Measurements from ENCODE around the gene SPACDR.
A peak's percentile ranks its signal among the peaks of the same experiment; 100 is the strongest.
"Not testable (repeated sequence)": the region's sequence is repeated elsewhere in the genome, so short reads cannot be mapped to it uniquely, and the experiment has no call there.

Gene SPACDR

DNA sequence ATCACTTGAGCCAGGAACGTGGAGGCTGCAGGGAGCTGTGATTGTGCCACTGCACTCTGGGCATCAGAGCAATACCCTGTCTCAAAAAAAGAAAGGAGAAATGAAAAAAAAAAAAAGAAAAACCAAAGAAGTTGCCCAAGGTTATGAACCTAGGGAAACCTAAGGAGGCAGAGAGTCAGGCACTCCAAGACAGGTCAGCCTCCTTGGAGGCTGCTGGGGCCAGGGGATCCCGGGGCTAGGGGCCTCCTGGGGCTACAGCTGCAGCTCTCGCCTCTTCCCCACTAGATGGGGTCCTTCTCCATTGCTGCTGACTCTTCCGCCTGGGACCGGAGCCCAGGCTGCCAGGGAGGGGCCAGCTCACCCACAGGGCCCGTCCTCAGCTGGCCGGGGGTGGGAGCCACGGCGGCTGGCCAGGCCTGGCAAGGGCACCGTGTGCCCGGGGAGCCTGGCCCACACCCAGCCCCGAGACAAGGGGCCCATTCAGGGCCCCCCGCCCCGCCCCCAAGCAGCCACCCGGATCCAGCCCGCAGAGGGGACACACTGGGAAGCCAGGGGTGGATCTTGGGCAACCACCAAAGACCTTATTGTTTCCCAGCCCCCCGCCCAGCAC lies 1.7 kb upstream of the SPACDR start:
- no peak overlapping the region for H3K4me3 Mint-ChIP-seq
- peak overlapping the region; percentile 70 for H3K27ac Mint-ChIP-seq
- no peaks in the 10 kb centered on the region for H3K9me3 Mint-ChIP-seq
- no peaks in the 10 kb centered on the region for H3K27me3 Mint-ChIP-seq
- peaks cover 16 to 34% of the 10 kb centered on the region in 2 donors for H3K4me1 Mint-ChIP-seq
- peaks cover 41 to 61% of the 10 kb centered on the region in 2 donors for H3K36me3 Mint-ChIP-seq
- DNase-seq, result no peak
- ATAC-seq (replicated peaks), result peak; percentile 33 to 50

DNA sequence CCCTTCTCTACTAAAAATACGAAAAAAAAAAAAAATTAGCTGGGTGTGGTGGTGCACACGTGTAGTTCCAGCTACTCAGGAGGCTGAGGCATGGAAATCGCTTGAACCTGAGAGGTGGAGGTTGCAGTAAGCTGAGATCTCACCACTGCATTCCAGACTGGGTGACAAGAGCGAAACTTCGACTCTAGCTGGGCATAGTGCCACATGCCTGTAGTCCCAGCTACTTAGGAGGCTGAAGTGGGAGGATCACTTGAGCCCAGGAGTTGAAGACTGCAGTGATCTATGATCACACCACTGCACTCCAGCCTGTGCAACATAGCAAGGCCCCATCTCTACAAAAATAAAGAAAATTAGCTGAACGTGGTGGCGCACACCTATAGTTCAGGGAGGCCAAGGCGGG lies 1.2 kb upstream of the SPACDR start:
- Mint-ChIP-seq H3K27ac (peak overlapping the region; percentile 70), H3K36me3 (peaks cover 40 to 61% of the 10 kb centered on the region in 2 donors), H3K27me3 (no peaks in the 10 kb centered on the region), H3K9me3 (no peaks in the 10 kb centered on the region), H3K4me3 (no peak overlapping the region), H3K4me1 (peaks cover 13 to 34% of the 10 kb centered on the region in 2 donors)
- no peak for ATAC-seq (replicated peaks)
- DNase-seq, result no peak

DNA sequence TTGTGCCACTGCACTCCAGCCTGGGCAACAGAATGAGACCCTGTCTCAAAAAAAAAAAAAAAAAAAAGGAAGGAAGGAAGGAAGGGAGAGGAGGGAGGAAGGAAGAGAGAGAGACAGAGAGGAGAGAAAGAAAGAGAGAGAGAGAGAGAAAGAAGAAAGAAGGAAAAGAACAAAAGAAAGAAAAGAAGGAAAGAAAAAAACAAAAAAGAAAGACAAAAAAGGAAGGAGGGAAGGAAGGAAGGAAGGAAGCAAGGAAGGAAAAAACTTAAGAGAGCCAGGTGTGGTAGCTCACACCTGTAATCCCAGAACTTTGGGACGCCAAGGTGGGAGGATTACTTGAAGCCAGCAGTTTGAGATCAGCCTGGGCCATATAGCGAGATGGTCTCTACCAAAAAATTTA lies 731 bp upstream of the SPACDR start:
- Mint-ChIP-seq H3K4me3 (no peak overlapping the region), H3K9me3 (no peaks in the 10 kb centered on the region), H3K4me1 (peaks cover 11 to 31% of the 10 kb centered on the region in 2 donors), H3K27me3 (no peaks in the 10 kb centered on the region), H3K36me3 (peaks cover 40 to 61% of the 10 kb centered on the region in 2 donors), H3K27ac (peak overlapping the region; percentile 37)
- ATAC-seq (replicated peaks) (no peak), DNase-seq (no peak)

DNA sequence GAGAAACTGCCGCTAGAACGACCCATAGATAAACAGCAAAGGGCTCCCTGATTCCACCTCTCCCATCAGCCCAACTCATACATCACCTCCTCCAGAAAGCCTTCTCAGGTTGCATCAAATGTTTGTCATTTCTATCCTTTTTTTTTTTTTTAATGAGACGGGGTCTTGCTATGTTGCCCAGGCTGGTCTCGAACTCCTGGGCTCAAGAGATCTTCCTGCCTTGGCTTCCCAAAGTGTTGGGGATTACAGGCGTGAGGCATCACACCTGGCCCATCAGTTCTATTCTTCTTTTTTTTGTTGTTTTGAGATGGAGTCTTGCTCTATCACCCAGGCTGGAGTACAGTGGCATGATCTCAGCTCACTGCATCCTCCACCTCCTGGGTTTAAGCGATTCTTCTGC lies 7.0 kb downstream of the SPACDR start:
- ATAC-seq (replicated peaks), result no peak
- Mint-ChIP-seq H3K36me3 (peaks cover 11 to 28% of the 10 kb centered on the region in 2 donors), H3K27ac (no peak overlapping the region), H3K27me3 (no peaks in the 10 kb centered on the region), H3K4me3 (no peak overlapping the region), H3K4me1 (peaks cover 3 to 7% of the 10 kb centered on the region in 2 donors), H3K9me3 (no peaks in the 10 kb centered on the region)
- DNase-seq, result no peak

DNA sequence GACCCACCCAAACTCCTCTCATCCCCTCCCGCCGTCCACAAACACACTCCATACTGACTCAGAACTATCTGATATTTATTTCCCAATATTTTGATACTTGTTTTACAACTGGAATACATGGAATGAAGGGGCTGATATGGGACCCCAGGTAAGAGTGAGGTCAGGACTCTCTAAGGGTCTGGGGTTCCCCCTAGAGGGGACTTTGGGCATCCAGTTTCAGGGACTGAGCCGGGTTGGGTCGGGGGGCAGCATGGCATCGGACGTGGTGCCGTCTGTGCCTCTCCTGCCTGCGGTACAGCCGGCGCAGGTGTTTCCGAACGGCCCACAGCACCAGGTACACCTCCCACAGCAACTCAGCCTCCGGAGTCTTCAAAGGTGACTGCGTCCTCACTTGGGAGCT lies 7.5 kb downstream of the SPACDR start:
- Mint-ChIP-seq H3K4me1 (peaks cover 3 to 7% of the 10 kb centered on the region in 2 donors), H3K4me3 (no peak overlapping the region), H3K27me3 (no peaks in the 10 kb centered on the region), H3K27ac (no peak overlapping the region), H3K9me3 (no peaks in the 10 kb centered on the region), H3K36me3 (peaks cover 11 to 25% of the 10 kb centered on the region in 2 donors)
- ATAC-seq (replicated peaks), result no peak
- no peak for DNase-seq

DNA sequence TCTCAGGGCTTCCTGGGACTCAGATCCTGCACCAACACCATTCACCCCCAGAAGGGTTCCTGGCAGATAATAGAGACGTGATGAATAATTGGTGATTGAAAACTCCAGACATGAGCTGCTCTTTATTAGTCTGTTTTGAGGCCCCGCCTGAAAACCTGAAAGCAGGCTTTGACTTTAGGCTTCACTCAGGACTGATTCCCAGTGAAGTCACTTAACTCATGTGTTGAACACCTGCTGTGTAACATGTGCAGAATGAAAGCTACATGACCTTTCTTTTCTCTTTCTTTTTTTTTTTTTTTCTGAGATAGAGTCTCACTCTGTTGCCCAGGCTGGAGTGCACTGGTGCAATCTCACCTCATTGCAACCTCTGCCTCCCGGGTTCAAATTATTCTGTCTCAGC lies 8.9 kb downstream of the SPACDR start:
- H3K9me3 Mint-ChIP-seq, result no peaks in the 10 kb centered on the region
- H3K4me3 Mint-ChIP-seq, result no peak overlapping the region
- no peak for ATAC-seq (replicated peaks)
- H3K27ac Mint-ChIP-seq, result no peak overlapping the region
- H3K36me3 Mint-ChIP-seq, result peaks cover 8 to 14% of the 10 kb centered on the region in 2 donors
- no peaks in the 10 kb centered on the region for H3K27me3 Mint-ChIP-seq
- H3K4me1 Mint-ChIP-seq, result peaks cover 7 to 13% of the 10 kb centered on the region in 2 donors
- no peak for DNase-seq

DNA sequence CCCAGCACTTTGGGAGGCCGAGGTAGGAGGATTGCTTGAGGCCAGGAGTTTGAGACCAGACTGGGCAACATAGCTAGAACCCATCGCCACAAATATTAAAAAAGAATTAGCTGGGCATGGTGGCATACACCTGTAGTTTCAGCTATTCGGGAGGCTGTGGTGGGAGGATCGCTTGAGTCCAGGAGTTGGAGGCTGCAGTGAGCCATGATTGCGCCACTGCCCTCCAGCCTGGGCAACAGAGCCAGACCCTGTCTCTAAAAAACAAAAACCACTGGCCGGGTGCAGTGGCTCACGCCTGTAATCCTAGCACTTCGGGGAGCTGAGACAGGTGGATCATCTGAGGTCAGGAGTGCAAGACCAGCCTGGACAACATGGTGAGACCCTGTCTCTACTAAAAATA lies 10.2 kb downstream of the SPACDR start:
- peaks cover 7 to 13% of the 10 kb centered on the region in 2 donors for H3K4me1 Mint-ChIP-seq
- ATAC-seq (replicated peaks); DNase-seq; H3K27me3 Mint-ChIP-seq; H3K9me3 Mint-ChIP-seq; H3K27ac Mint-ChIP-seq; H3K4me3 Mint-ChIP-seq: not testable (repeated sequence)
- peaks cover 4 to 10% of the 10 kb centered on the region in 2 donors for H3K36me3 Mint-ChIP-seq

DNA sequence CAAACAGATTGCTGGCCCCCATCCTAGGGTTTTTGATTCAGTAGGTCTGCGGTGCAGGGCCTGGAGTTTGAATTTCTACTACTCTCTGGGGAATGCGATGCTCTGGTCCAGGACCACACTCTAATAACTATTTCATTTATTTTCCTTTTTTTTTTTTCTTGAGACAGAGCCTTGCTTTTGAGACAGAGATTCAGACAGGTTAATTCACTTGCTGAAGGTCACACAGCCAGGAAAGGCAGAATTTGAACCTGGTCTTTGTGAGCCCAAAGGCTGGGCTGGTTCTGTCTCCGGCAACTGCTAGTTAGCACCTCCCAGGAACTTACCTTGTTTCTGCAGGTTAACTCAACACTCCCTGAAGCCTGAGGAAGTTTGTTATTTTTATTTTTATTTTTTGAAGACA lies 11.5 kb downstream of the SPACDR start:
- Mint-ChIP-seq H3K4me1 (peaks cover 7 to 13% of the 10 kb centered on the region in 2 donors), H3K9me3 (no peaks in the 10 kb centered on the region), H3K4me3 (no peak overlapping the region), H3K36me3 (peaks cover 3% of the 10 kb centered on the region in 2 donors), H3K27me3 (no peaks in the 10 kb centered on the region), H3K27ac (no peak overlapping the region)
- DNase-seq (no peak), ATAC-seq (replicated peaks) (no peak)

DNA sequence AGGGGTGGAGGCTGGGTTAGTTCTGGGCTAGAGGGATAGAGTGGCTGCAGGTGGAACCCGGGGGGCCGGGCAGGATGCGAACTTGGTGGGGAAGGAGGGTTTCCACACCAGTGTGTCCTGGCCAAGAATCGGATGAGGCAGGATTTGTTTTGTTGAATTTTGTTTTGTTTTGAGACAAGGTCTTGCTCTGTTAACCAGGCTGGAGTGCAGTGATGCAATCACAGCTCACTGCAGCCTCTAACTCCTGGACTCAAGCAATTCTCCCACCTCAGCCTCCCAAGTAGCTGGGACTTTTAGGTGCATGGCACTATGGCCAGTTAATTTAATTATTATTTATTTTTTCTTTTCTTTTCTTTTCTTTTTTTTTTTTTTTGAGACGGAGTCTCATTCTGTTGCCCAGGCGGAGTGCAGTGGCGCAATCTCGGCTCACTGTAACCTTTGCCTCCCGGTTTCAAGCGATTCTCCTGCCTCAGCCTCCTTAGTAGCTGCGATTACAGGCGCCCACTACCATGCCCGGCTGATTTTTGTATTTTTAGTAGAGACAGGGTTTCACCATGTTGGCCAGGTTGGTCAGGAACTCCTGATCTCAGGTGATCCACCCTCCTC lies 14.8 kb downstream of the SPACDR start:
- H3K27me3 Mint-ChIP-seq, result no peaks in the 10 kb centered on the region
- no peak for DNase-seq
- H3K27ac Mint-ChIP-seq, result no peak overlapping the region
- no peak for ATAC-seq (replicated peaks)
- H3K9me3 Mint-ChIP-seq, result no peaks in the 10 kb centered on the region
- H3K4me1 Mint-ChIP-seq, result peaks cover 13 to 20% of the 10 kb centered on the region in 2 donors
- H3K4me3 Mint-ChIP-seq, result peak overlapping the region in 1 of 2 donors; percentile 29
- H3K36me3 Mint-ChIP-seq, result no peaks in the 10 kb centered on the region

DNA sequence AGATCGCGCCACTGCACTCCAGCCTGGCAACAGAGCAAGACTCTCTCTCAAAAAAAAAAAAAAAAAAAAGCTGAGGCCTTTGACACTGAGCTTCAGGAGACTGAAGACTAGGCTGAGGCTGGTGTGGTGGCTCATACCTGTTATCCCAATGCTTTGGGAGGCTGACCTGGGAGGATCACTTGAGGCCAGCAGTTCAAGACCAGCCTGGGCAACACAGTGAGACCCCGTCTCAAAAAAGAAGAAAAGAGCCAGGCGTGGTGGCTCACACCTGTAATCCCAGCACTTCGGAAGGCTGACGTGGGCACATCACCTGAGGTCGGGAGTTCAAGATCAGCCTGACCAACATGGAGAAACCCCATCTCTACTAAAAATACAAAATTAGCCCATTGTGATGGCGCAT lies 16.7 kb downstream of the SPACDR start:
- H3K9me3 Mint-ChIP-seq; ATAC-seq (replicated peaks); H3K27me3 Mint-ChIP-seq; H3K36me3 Mint-ChIP-seq; DNase-seq; H3K4me3 Mint-ChIP-seq; H3K27ac Mint-ChIP-seq: not testable (repeated sequence)
- H3K4me1 Mint-ChIP-seq, result peaks cover 14 to 23% of the 10 kb centered on the region in 2 donors

DNA sequence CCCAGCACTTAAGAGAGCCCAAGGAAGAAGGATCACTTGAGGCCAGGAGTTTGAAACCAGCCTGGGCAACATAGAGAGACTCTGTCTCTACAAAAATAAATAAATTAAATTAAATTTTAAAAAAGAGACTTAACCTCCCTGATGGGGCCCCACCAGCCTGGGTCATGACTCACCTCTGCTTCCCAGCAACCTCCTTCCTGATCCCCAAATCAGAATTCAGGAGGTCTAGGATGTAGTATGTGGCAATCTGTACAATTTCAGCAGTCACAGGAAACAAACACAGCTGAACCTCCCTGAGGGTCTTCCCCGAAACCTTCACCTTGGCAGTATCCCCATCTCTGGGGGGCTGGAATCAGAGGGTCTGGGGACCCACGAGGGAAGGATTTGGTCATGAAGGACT lies 18.0 kb downstream of the SPACDR start:
- H3K4me1 Mint-ChIP-seq, result peaks cover 14 to 22% of the 10 kb centered on the region in 2 donors
- H3K36me3 Mint-ChIP-seq, result peaks cover 0 to 4% of the 10 kb centered on the region in 2 donors
- H3K27me3 Mint-ChIP-seq, result no peaks in the 10 kb centered on the region
- H3K4me3 Mint-ChIP-seq, result no peak overlapping the region
- no peaks in the 10 kb centered on the region for H3K9me3 Mint-ChIP-seq
- no peak for DNase-seq
- no peak for ATAC-seq (replicated peaks)
- no peak overlapping the region for H3K27ac Mint-ChIP-seq

DNA sequence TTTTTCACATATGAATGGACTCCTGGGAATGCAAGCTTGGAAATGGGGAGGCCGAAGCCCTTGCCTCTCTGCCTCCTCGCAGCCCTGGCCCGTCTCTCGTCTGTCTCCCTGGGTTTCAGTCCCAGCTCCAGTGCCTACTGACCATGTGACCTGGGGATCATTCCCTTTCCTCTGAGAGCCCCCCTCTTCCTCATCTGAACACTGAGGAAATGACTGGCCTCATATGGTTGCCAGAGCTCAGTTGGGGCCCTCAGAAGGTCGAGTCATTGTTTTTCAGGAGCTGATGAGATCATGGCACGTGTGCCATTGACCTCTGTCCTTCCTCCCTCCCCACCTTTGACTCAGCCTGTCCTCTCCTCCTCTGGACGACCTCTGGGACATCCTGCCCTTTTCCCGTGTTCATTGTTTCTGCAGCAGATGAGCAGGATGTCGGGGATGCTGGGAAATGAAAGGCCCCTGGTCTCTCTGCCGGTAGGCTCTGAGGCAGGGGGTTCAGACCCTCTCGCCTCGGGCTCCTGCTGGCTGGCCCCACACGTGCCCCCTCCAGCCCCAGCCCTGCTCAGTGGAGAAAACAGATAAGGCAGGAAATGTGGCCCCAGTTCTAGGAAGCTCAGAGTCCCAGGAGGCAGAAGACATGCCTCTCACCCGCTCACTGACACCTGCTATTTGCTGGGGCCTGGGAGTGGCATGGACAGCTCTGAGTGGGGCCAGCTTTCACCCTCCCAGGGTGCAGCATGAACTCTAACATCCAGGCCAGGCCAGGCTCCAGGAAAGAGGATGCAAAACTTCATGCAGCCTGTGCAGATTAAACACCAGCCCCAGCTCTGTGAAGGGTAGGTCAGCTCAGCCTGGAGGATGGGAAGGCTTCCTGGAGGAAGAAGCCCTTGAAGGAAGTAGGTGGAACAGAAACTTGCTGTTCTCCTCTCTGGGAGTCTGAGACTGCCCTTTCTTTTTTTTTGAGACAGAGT lies 19.5 kb downstream of the SPACDR start:
- no peak for DNase-seq
- peak overlapping the region in 1 of 2 donors; percentile 46 for H3K4me3 Mint-ChIP-seq
- H3K27ac Mint-ChIP-seq, result peak overlapping the region; percentile 88
- no peaks in the 10 kb centered on the region for H3K9me3 Mint-ChIP-seq
- peak; percentile 82 to 85 for ATAC-seq (replicated peaks)
- peaks cover 0 to 4% of the 10 kb centered on the region in 2 donors for H3K36me3 Mint-ChIP-seq
- peaks cover 11 to 17% of the 10 kb centered on the region in 2 donors for H3K4me1 Mint-ChIP-seq
- no peaks in the 10 kb centered on the region for H3K27me3 Mint-ChIP-seq

DNA sequence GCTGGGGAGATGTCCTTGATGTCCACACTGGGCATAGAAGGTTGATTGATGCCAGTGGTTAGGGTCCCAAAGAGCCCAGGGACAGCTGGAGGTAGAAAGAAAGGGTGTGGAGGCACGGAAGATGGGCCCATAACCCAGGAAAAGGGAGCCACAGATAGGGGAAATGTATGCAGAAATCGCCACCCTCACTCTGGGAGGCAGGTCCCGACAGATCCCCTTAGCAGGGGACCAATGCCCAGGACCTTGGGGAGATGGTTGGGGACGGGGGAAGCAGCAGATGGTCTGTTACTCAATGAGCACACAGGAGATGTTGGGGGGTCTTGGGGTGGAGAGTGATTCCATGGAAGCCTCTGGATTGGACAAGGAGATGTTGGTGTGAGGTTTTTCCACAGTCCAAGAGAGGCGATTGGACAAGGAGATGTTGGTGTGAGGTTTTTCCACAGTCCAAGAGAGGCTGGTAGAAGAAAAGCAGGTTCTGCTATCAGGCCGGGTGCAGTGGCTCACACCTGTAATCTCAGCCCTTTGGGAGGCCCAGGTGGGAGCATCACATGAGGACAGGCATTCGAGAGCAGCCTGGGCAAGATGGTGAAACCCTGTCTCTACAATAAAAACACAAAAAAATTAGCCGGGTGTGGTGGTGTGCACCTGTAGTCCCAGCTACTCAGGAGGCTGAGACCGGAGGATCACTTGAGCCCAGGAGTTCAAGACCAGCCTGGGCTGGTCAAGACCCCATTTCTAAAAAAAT lies 20.8 kb downstream of the SPACDR start:
- ATAC-seq (replicated peaks) (no peak), DNase-seq (no peak)
- Mint-ChIP-seq H3K4me1 (peaks cover 11 to 17% of the 10 kb centered on the region in 2 donors), H3K36me3 (peaks cover 0 to 4% of the 10 kb centered on the region in 2 donors), H3K4me3 (no peak overlapping the region), H3K27me3 (no peaks in the 10 kb centered on the region), H3K9me3 (no peaks in the 10 kb centered on the region), H3K27ac (no peak overlapping the region)

All from stimulated activated naive B cell treated with anti-CD40 and anti-IgM and Interleukin-4, amounts not matched to agents 10 μg/mL and 1 μg/mL and 100 μg/mL, for 72 hours (primary cell).